HepG2 (cell line): ENCODE measurements around the gene SNX21. TPM values are rescaled to one million over a fixed set of nuclear protein-coding genes. Genes with fewer than 3 reads are reported as not detected.

ENCODE experiments used
- ARNTL ChIP-seq: sonication (generic); formaldehyde crosslinking; IDR thresholded peaks from 2 replicates; pipeline ENCODE4 v1.4.0; 2020; ENCODE audit warnings: mild to moderate bottlenecking, missing genetic modification reagents
- CHCHD3 ChIP-seq: sonication (generic); formaldehyde crosslinking; IDR thresholded peaks from 2 replicates; pipeline ENCODE4 v1.8.0; 2022; ENCODE audit warnings: mild to moderate bottlenecking, missing genetic modification reagents, moderate library complexity
- HDAC1 ChIP-seq: sonication (generic); formaldehyde crosslinking; IDR thresholded peaks from 2 replicates; pipeline ENCODE4 v1.5.1; 2020; ENCODE audit warnings: mild to moderate bottlenecking, missing genetic modification reagents
- HIVEP1 ChIP-seq: sonication (generic); formaldehyde crosslinking; IDR thresholded peaks from 2 replicates; pipeline ENCODE4 v1.4.0; 2020; ENCODE audit warnings: mild to moderate bottlenecking, missing genetic modification reagents
- HNF4A ChIP-seq: sonication (generic); formaldehyde crosslinking; IDR thresholded peaks from 2 replicates; pipeline ENCODE4 v1.4.0; 2020; ENCODE audit warnings: missing genetic modification reagents
- NCOA1 ChIP-seq: sonication (generic); formaldehyde crosslinking; IDR thresholded peaks from 2 replicates; pipeline ENCODE4 v1.9.0; 2021; ENCODE audit warnings: missing genetic modification reagents
- NKX3-1 ChIP-seq: sonication (generic); formaldehyde crosslinking; IDR thresholded peaks from 2 replicates; pipeline ENCODE4 v1.5.0; 2020; ENCODE audit warnings: missing genetic modification reagents
- PITX1 ChIP-seq: sonication (generic); formaldehyde crosslinking; IDR thresholded peaks from 2 replicates; pipeline ENCODE4 v1.5.1; 2020; ENCODE audit warnings: mild to moderate bottlenecking, missing genetic modification reagents
- POLR2AphosphoS5 ChIP-seq: IDR thresholded peaks from 2 replicates; pipeline ENCODE4 v1.6.1; 2012; ENCODE audit warnings: low read depth, low read length
- RFX3 ChIP-seq: IDR thresholded peaks from 2 replicates; pipeline ENCODE4 v1.6.1; 2016; ENCODE audit warnings: missing biosample characterization, missing genetic modification reagents
- SIX1 ChIP-seq: sonication (generic); formaldehyde crosslinking; IDR thresholded peaks from 2 replicates; pipeline ENCODE4 v1.4.0; 2020; ENCODE audit warnings: missing genetic modification reagents, borderline replicate concordance
- SKI ChIP-seq: fragments of 450-650 bp; IDR thresholded peaks from one replicate; pipeline ENCODE4 v1.6.1; 2018; ENCODE audit warnings: mild to moderate bottlenecking; ENCODE audit not compliant: partially characterized antibody
- TGIF2 ChIP-seq: IDR thresholded peaks from 2 replicates; pipeline ENCODE4 v1.6.1; 2016; ENCODE audit warnings: control low read depth, missing compliant biosample characterization
- XRCC5 ChIP-seq: fragments of 200-400 bp; formaldehyde crosslinking; optimal IDR thresholded peaks from 2 replicates; pipeline ENCODE3; 2017; ENCODE audit warnings: mild to moderate bottlenecking, low read length
- ZFX ChIP-seq: sonication (generic); formaldehyde crosslinking; IDR thresholded peaks from 2 replicates; pipeline ENCODE4 v1.4.0; 2020; ENCODE audit warnings: mild to moderate bottlenecking, low read depth, missing genetic modification reagents, moderate library complexity
- ZKSCAN1 ChIP-seq: fragments of 150-350 bp; IDR thresholded peaks from 2 replicates; pipeline ENCODE4 v1.6.1; 2014; ENCODE audit warnings: low read length
- ZKSCAN5 ChIP-seq: sonication (generic); formaldehyde crosslinking; IDR thresholded peaks from 2 replicates; pipeline ENCODE4 v1.5.1; 2020; ENCODE audit warnings: mild to moderate bottlenecking, missing genetic modification reagents
- ZNF550 ChIP-seq: sonication (generic); formaldehyde crosslinking; IDR thresholded peaks from 2 replicates; pipeline ENCODE4 v1.4.0; 2020; ENCODE audit warnings: mild to moderate bottlenecking, missing genetic modification reagents, borderline replicate concordance
- ZNF75D ChIP-seq: sonication (generic); formaldehyde crosslinking; IDR thresholded peaks from 2 replicates; pipeline ENCODE4 v1.8.1; 2023; ENCODE audit warnings: missing genetic modification reagents, mild to moderate bottlenecking, borderline replicate concordance
- ZSCAN21 ChIP-seq: sonication (generic); formaldehyde crosslinking; IDR thresholded peaks from 2 replicates; pipeline ENCODE4 v1.8.0; 2022; ENCODE audit warnings: mild to moderate bottlenecking, missing genetic modification reagents, moderate library complexity, borderline replicate concordance
- ZSCAN30 ChIP-seq: sonication (generic); formaldehyde crosslinking; IDR thresholded peaks from 2 replicates; pipeline ENCODE4 v1.5.0; 2020; ENCODE audit warnings: mild to moderate bottlenecking, missing genetic modification reagents
- ZSCAN9 ChIP-seq: IDR thresholded peaks from 2 replicates; pipeline ENCODE4 v1.6.1; 2016; ENCODE audit warnings: borderline replicate concordance
- polyA plus RNA-seq, 8 experiments: library from polyadenylated mRNA; depleted of rRNA in 3 of 8; stranded (reverse) in 7 of 8; unstranded in 1 of 8; fragments of >200 nt; fragmentation: Illumina TruSeq in 4 of 8; extraction: Trizol in 4 of 8; gene quantifications; 2 replicates each; pipeline versions ENCODE4 v1.2.1 to v1.2.3, GENCODE V29; 2011 to 2016; ENCODE audit warnings: low read depth in 4 of 8, missing spikeins in 1 of 8, mixed read lengths in 1 of 8; ENCODE audit not compliant: insufficient read depth in 1 of 8
- total RNA-seq, 5 experiments: library from RNA; depleted of rRNA; stranded (reverse); fragments of >200 nt; fragmentation: Illumina TruSeq; extraction: Trizol; gene quantifications; 2 replicates each; pipeline ENCODE4 v1.2.3, GENCODE V29; 2016; ENCODE audit warnings: low read depth in 1 of 5
- TF ChIP-seq, protein P1 (sequence below): IDR thresholded peaks from 2 replicates; pipeline ENCODE4 v1.4.0; 2020; ENCODE audit warnings: mild to moderate bottlenecking, missing genetic modification reagents
- TF ChIP-seq, protein P2 (sequence below): sonication (generic); formaldehyde crosslinking; IDR thresholded peaks from 2 replicates; pipeline ENCODE4 v1.4.0; 2020; ENCODE audit warnings: mild to moderate bottlenecking, missing genetic modification reagents
- TF ChIP-seq, protein P3 (sequence below): sonication (generic); formaldehyde crosslinking; IDR thresholded peaks from 2 replicates; pipeline ENCODE4 v1.4.0; 2020; ENCODE audit warnings: missing genetic modification reagents

The SNX21 gene
- total and polyA plus RNA-seq, 2 of the 13 experiments (the other 11 are each of a cell fraction or from before 2014, with no cell fraction given), result 7.7 to 12.8 TPM

DNA sequence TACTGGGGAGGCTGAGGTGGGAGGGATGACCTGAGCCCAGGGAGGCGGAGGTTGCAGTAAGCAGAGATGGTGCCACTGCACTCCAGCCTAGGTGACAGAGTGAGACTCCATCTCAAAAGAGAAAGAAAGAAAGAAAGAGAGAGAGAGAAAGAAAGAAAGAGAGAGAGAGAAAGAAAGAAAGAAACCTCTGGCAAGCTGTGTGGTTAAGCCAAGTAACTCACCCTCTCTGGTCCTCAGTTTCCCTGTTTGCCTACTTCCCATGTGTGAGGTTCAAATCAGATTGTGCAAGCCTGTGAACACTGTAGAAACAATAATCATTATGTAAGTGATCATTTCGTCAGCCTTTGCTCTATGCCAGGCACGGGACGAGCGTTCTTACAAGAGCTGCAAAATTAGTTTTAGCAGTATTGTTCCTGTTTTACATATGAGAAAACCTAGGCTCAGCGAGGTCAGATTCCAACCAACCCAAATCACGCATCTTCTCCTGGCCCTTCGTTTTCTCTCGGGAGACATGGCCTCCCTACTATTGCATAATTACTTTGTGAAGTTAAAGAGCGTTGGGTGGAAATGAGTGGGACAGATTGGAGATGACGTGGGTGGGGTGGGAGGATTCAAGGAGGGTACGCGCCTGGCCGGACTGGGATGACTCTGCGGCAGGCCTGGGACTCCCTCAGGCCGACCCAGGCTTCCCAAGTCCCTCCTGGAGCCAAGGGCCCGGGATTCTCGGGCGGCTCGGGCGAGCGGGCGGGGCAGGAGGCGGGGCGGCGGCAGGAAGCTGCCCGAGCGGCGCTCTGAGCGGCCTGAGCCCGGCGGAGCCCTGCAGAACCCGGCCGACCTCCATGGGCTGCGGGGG, at the start of gene SNX21 (continued):
- TF ChIP-seq, protein P1, sequence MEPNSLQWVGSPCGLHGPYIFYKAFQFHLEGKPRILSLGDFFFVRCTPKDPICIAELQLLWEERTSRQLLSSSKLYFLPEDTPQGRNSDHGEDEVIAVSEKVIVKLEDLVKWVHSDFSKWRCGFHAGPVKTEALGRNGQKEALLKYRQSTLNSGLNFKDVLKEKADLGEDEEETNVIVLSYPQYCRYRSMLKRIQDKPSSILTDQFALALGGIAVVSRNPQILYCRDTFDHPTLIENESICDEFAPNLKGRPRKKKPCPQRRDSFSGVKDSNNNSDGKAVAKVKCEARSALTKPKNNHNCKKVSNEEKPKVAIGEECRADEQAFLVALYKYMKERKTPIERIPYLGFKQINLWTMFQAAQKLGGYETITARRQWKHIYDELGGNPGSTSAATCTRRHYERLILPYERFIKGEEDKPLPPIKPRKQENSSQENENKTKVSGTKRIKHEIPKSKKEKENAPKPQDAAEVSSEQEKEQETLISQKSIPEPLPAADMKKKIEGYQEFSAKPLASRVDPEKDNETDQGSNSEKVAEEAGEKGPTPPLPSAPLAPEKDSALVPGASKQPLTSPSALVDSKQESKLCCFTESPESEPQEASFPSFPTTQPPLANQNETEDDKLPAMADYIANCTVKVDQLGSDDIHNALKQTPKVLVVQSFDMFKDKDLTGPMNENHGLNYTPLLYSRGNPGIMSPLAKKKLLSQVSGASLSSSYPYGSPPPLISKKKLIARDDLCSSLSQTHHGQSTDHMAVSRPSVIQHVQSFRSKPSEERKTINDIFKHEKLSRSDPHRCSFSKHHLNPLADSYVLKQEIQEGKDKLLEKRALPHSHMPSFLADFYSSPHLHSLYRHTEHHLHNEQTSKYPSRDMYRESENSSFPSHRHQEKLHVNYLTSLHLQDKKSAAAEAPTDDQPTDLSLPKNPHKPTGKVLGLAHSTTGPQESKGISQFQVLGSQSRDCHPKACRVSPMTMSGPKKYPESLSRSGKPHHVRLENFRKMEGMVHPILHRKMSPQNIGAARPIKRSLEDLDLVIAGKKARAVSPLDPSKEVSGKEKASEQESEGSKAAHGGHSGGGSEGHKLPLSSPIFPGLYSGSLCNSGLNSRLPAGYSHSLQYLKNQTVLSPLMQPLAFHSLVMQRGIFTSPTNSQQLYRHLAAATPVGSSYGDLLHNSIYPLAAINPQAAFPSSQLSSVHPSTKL (CRISPR knock-in tag), result peak; percentile 45
- TF ChIP-seq PITX1 (CRISPR knock-in tag) (peak; percentile 26; the same call in 1 of the 2 replicates), ARNTL (CRISPR knock-in tag) (peak; percentile 45; the same call in 1 of the 2 replicates), ZKSCAN5 (CRISPR knock-in tag) (no peak), ZNF550 (CRISPR knock-in tag) (no peak), POLR2AphosphoS5 (no peak; the same call in 1 of the 2 replicates), RFX3 (CRISPR knock-in tag) (no peak), ZSCAN30 (CRISPR knock-in tag) (no peak), TGIF2 (CRISPR knock-in tag) (no peak; the same call in none of the 2 replicates), CHCHD3 (CRISPR knock-in tag) (0 out of 2 replicates have a peak, but pooled peaks have one; percentile 22), HNF4A (peak; percentile 58), ZKSCAN1 (no peak), NCOA1 (CRISPR knock-in tag) (peak; percentile 46), HIVEP1 (CRISPR knock-in tag) (no peak), SKI (no peak), ZNF75D (no peak), ZFX (CRISPR knock-in tag) (peak; percentile 98), NKX3-1 (no peak), HDAC1 (CRISPR knock-in tag) (peak; percentile 42; the same call in 1 of the 2 replicates), ZSCAN21 (CRISPR knock-in tag) (peak; percentile 68; the same call in 1 of the 2 replicates), ZSCAN9 (CRISPR knock-in tag) (no peak), XRCC5 (peak; percentile 59), SIX1 (CRISPR knock-in tag) (no peak)
- TF ChIP-seq, protein P2, sequence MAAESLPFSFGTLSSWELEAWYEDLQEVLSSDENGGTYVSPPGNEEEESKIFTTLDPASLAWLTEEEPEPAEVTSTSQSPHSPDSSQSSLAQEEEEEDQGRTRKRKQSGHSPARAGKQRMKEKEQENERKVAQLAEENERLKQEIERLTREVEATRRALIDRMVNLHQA (CRISPR knock-in tag), result no peak
- TF ChIP-seq, protein P3, sequence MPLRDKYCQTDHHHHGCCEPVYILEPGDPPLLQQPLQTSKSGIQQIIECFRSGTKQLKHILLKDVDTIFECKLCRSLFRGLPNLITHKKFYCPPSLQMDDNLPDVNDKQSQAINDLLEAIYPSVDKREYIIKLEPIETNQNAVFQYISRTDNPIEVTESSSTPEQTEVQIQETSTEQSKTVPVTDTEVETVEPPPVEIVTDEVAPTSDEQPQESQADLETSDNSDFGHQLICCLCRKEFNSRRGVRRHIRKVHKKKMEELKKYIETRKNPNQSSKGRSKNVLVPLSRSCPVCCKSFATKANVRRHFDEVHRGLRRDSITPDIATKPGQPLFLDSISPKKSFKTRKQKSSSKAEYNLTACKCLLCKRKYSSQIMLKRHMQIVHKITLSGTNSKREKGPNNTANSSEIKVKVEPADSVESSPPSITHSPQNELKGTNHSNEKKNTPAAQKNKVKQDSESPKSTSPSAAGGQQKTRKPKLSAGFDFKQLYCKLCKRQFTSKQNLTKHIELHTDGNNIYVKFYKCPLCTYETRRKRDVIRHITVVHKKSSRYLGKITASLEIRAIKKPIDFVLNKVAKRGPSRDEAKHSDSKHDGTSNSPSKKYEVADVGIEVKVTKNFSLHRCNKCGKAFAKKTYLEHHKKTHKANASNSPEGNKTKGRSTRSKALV (CRISPR knock-in tag), result no peak; the same call in 1 of the 2 replicates
